GM19351 (cell line): Measurements from ENCODE around the gene SUPT6H.

Experiments used
- ATAC-seq: cut with Tn5 transposase; IDR thresholded peaks from one replicate; pipeline ENCODE4 v1.9.1; 2021; ENCODE audit warnings: mild to moderate bottlenecking, moderate library complexity; ENCODE audit not compliant: unreplicated experiment

SUPT6H gene

DNA sequence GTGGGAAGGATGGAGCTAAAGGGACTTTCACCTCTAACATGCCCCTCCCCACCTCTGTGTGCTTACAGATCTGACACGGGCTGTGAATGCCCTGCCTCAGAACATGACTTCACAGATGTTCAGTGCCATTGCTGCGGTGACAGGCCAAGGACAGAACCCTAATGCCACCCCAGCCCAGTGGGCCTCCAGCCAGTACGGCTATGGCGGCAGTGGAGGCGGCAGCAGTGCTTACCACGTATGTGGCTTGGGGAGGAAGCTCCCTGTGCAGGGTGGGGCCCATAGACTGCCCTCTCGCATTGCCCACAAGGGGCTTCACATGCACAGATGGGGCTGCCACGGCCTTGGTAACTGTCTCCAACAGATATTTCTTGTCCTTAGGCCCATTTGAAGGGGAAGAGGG is 38.3 kb downstream of the SUPT6H start:
- no peak for ATAC-seq

DNA sequence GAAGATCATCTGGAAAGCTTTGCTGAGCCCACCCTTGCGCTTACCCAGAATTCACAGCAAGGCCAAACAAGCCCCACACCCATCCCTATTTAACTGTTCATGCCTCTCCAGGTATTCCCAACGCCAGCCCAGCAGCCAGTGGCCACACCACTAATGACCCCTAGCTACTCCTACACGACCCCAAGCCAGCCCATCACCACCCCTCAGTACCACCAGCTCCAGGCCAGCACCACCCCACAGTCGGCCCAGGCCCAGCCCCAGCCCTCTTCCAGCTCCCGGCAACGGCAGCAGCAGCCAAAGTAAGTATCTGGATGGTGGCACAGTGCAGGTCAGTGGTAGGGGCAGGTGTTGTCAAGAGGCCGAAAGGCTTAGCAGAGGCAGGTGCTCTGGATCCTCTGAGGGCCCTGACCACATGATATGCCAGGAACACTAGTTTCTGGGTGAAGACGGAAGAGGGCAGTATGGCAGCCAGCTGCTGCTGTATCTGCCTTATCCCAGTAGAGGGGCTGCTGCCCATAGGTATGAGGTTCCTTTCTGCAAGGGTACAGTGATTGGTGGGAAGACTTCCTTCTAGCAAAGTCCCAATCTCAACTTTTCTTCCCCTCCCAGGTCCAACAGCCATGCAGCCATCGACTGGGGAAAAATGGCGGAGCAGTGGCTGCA is 39.0 kb downstream of the SUPT6H start:
- ATAC-seq, result no peak

DNA sequence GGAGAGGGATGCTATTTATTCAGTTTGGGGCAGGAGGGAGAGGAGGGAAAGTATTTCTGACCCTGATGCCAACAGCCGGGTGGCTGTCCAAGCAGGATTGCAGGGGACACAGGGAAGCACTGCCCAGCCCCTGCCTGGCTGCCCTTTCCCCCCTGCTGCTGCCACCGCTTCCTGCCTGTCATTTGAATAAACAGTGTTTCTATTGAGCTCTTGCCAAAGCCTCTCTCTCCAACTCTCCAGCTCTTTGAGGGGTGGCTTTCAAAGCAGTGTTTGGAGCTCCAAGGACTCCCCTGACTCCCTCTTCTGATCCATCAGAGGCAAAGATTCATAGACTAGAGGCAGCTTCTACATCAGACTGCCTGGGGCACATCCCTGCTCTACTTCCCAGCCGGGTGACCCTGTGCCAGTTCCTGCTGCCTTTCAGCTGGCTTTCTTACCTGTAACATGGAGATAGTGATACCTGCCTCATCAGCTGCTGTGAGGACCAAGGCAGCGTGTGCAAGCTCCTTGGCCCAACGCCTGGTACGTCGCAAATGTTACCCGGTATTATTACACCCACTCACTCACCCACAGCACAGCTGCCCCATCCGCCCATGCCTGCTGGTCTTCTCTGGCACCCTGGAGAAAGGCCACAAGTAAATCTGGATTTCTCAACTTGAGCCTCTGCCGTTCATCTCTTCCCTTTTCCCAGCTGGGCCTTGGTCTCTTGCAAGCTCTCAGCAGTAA is 40.2 kb downstream of the SUPT6H start:
- ATAC-seq, result no peak

DNA sequence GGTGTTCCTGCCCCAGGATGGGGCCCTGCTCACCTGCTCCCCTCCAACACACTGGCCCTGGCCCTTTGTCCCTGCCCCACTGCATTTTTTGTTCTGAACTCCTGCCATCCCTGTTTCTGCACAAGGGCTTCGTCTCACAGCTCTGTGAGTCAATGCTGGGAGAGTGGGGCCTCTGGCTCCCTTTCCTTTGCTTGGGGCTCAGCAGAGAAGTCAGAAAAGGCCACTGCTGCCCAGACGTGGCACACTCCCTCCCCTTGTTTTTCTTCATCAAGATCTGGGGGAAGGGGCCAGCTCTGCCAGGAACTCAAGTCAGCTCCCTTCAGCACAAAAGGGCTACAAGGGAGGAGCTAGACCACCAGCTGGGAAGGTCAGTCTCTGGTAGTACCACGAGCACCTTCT is 40.7 kb downstream of the SUPT6H start:
- ATAC-seq, result no peak

DNA sequence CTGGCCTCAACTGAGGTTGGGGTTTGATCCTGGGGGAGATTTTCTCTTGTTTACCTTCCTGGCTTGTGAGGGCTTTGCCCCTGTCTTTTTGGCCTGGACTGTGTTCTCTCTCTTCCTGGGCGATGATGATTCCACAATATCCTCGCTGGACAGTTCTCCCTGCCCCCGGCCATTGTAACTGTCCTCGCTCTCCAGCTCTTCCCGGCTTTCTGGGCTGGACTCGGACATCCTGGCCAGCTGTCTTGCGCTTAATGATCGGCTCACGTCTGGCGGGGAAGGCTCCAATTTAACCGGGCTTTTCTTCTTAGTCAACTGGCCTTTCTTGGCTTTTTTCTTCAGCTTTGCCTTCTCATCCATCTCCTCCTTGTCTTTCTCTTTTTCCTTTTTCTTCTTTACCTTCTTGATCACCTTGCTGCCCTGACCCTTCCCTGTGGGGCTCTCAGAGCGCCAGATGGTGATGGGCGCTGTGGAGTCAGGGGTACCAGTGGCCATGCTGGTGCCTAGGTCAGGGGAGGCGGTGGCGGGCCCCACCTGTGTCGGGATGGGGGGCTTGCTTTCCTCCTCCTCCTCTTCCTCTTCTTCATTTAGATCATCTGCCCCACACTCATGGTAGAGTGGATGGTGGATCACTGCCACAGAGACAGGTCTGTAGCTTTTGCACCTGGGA is 41.7 kb downstream of the SUPT6H start:
- no peak for ATAC-seq

DNA sequence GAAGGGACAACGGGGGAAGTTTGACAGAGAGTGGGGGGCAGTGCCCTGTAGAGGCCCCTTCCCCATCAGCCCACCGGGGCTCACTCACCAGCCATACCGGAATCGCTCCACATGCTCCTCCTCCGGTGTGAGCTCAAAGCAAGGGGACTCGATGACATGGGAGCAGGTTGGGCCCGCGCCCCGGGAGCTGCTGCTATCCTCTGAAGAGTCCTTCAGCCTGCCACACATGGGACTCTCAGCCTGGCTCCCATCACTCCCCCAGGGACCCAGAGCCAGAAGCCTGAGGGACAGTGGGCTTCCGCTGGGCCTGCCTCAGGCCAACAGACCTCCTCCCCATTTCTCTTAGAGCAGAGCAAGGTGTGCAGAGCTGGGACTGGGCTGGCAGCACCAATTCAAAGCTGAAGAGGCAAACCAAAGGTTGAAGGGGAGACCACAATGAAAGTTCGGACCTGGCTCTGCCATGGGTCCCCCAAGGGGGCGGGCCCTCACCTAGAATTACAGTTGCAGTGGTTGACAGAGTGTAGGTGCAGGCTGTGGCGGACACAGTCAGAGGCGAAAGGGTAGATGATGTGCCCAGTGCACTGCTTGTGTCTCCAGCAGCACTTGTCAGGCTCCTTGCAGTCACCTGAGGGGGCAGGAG is 42.3 kb downstream of the SUPT6H start:
- no peak for ATAC-seq

DNA sequence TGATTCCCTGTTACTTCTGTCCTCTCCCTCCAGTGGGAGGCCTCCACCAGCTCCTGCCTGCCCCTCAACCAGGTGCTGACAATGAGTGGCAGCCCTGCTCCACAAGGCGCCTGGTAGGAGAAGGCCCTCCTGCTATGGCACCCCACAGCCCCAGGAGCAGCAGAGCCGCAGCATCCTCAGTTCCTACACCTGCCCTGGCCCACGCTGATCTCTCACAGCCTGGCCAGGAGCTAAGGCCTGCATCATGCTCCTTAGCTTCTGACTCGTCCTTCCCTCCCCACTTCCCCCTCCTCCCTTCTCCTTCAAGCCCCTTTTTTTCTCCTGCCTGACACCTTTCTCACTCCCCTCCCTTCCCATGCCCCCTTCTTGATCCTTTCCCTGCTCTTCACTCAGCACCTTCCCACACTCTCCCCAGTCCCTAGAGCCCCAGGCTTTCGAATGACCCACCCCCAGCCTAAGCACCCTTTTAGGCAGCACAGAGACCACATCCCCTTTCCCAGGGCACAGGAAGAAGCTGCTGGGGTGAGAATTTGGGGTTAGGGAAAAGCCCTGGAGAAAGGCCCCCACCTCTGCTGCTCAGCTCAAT is 43.2 kb downstream of the SUPT6H start:
- ATAC-seq, result no peak

DNA sequence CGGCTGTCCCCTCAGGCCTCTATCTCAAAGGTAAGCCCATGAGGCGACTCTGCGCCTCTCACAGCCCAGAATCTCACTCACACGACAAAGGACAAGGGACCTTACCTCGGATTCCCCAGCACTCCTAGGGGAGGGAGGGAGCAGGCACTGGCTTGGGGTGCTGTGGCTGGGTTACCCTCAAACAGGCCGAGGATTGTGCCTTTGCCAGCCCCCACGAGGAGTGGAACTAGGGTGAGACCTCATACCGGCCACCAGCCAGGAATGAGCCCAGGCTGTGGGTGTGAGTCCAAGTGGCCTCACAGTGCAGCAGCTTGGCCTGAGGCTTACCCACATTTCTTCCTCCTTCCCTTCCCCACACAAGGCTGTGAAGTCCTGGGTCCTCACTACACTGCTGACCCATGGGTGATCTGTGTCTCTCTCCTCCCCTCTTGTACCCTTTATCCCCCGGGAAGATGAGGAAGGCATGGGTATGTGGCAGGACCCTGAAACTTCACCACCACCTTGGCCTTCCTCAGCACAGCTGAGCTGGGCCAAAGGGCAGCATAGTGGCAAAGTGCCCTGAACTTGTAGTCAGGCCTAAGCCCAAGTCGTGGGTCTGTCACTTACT is 43.8 kb downstream of the SUPT6H start:
- no peak for ATAC-seq

DNA sequence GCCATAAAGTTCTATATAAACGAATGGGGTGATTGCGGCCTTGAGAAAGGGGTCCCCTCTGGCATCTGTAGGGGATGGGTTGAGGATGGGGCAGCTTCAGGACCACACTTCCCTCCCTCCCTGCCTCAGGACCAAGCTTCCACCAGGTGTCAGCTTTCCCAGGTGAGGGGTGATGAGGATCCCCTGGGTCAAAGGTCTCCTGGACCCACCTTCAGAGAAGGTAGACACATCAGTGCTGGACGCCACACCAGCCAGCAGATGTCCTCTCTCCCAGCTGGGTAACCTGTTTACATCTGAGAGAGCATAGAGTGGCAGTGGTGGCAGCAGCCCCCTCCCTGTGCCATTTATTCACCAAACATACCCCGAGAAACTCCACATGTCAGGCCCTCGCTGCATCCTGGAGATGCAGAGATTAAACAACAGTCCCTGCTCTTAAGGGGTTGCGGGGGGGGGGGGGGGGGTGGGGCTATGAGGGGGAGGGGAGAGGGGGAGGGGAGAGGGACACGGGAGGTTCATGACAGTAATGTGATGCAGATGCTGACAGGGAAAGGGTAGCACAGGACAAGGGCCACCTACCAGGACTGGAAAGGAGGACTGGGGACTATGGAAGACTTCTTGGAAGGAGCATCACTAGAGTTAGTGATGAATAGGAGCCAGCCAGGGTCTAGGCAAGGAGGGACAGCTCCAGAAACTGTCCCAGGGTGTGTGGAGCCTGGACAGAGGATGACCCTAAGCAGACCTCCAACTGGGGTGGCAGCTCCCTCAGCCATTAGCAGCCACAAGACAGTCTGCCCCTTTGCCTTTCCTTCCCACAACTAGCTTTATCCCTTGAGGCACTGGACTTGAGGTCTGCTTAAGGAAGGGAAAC is 44.7 kb downstream of the SUPT6H start:
- ATAC-seq, result no peak

DNA sequence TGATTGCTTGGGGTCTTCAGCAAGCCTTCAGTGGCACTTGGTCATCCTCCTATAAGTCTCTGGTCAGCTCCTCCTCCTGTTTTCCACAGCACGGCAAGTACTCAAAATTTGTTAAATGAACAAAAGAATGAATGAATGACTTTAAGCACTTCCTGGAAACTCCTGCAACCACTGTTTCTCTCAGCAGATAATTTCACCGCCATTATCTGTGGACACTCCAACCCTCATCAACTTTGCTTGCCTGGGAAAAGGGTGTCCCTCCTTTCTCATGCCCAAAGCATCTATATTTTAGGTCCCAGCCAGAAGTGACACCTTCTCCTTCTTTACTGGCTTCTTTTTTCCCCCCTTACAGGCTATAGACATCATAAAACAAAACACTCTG is 45.3 kb downstream of the SUPT6H start:
- no peak for ATAC-seq

DNA sequence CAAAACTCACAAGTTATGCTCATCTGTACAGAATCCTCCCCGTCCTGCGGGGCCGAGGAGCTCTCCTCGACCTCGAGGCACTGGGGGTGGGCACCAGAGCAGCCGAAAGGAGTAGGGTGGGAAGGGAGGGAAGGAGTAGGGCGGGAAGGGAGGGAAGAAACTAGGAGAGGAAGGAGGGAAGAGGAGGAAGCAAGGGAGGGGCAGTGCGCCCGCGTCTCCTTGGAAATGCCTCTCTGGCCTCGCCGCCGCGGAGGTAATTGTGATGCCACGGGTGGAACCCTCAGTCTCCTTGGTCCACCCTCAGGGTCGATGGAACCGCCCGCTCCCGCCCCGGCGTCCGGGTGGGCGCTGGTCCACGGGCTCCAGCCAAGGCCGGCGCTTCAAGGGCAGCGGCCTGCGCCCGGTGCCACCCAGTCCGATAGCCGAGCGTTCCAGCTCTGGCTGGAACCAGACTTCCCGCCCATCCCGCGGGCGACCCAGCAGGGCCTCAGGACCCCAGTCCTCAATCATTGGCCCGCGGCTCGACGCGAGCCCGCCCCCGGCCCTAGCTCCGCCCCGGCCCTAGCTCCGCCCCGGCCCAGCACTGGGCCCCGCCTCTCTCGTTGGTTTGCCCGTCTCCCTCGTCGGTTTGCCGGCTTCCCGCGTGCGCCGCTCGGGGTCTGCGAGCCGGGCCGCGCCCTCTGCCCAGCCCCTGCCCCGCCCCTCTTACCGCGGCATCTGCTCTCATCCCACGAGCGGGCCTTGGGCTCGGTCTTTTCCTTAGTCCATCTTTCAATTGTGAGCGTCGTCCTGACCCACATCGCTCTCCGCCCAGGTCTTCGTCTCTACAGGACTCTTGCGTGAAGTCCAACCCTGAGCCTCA is 49.1 kb downstream of the SUPT6H start:
- ATAC-seq, result peak; percentile 80

DNA sequence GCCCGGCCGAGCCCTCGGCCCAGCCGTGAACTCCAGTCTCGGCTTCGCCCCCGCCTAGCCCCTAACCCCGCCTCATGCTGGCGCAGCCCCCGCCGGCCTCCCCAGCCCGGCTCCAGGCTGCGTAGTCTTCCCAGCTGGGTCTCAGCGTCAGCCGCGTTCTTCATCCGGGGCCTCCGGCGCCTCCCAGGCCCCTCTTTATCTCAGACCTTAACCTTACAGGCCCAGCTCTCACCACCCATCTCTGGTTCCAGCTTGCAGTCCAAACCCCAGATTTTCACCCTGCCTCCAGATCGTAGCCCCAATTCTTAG is 49.7 kb downstream of the SUPT6H start, which contains the start of gene PROCA1:
TSS of gene PROCA1 (minus strand) at position 166 of the 309 bp plus-strand sequence. CDS start 228 bp downstream, outside the sequence.
- peak; percentile 16 for ATAC-seq

DNA sequence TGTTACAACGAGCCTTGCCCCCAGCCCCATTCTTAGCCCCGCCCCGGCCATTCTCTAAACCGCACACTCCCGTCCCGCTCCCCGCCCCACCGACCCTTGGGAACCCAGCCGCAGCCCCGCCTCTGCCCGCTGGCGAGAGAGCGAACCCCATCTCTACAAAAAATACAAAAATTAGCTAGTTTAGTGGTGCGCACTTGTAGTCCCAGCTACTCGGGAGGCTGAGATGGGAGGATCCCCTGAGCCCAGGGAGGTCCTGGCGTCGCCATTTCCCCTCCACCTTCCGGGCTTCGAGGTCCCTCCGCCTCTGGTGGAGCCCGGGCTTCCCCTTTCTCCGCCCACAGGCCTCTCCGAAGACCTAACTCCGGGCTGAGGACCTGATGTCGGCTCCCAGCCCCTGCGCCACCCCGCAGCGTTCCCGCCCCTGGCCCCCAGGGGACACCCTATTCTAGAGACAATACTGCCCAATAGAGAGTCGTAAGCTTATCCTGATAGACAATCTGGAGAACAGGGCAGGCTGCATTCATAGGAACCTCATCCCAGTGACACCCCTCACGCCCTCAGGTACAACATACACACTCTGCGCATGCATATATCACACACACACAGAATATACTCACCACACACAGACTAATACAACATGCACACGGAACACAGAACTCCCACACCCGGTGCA is 50.2 kb downstream of the SUPT6H start:
- peak; percentile 8 for ATAC-seq

DNA sequence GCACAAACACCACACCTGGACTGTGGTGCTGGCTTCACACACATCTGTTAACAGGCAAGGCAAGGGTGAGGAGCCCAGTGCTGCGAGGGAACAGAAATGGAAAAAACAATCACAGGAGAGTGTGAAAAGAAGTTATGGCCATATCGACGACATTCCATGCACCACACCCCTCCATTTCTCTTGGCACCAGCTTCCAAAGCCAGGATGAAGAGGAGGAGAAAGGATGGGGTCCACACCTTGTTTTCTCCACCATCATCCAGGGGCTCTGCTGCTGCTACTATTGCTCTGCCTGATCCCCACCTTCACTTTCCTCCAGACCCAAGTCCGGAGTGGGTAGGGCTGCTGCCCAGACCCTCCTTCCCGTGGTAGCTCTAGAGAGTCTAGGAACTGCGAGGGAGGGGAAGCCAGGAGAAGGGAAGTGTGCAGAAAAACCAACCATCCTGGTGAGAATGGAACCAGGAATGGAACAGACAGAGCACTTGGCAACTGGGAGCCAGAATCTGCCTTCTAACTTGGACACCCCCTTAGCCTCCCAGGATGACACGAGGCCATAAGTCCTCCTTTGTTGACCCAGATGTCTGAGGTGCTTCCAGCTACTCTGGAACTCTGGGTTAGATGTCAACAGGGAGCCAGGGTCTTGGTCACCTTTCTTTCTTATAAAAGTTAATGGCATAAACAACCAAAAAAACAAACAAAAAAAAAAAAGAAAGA is 50.9 kb downstream of the SUPT6H start:
- no peak for ATAC-seq

DNA sequence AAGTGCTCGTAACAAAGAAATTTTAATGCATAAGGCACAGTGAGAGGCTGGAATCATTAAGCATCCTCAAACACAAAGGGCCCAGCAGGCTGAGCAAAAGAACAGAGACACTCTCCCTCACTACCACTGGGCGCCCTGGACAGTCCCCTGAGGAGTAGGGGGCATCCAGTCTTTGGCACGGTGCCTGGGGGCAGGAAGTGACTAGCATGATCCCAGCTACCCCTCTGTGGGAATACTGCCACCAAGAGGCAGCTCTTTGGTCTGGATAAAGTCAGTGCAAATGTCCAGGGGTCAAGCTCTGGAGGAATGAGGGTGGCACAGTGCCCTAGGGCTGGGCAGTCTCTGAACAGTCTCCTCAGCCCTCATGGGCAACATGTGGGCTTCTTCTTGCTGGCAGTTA is 52.3 kb downstream of the SUPT6H start:
- ATAC-seq, result no peak

DNA sequence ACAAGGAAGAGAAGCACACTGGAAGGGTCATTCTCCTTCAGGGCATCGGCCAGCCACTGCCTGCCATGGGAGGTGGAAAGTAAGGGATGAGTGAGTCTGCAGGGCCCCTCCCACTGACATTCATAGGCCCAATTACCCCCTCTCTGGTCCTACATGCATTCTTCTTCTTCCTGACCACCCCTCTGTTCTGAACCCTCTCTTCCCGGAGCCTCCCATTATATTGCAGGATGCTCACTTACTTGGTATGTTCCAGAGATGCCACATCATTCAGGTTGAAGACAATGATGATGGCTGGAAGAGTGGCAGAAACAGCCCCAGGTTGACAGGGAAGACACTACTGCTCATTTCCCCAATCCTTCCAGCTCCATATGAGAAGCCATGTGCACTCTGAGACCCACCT is 53.2 kb downstream of the SUPT6H start:
- no peak for ATAC-seq

DNA sequence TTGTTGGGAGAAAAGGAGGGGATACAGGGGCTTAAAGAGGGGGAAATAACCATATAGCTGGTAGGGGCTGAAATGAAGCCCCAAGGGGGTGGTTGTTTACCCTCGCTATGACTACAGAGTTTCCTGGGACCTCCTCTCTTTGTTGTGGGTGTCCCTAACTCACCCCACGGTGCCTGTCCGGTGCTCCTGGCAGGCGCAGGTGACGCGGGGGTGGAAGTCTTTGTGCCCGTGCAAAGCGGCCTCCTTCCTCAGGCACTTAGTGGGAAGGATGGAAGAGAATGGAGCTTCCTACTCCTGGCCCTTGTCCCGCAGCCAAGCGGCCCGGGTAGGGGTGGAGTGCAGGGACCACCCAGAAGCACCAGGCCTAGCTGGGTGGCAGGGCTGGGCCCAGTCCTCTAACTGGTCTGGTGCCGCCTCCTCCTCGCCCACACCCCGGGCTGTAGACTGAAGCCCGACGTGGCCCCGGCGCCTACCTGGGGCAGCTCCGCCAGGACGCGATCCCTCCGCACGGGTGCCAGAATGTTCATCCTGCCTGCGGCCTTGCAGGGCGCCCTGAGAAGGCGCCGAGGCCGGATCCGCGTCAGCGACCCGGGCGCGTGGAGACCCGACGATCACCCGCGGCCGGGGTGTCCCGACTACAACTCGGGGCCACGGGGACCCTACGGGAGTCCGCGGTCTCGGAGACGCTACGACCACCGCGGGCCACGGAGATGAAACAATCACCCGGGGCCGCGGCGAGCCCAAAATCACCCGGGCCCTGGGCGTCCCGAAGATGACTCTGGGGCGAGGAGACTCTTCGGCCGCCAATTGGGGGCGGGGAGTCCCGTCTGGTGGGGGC is 55.0 kb downstream of the SUPT6H start:
- no peak for ATAC-seq
